Caco-2 (cell line): Measurements from ENCODE around the gene CTDSPL. TPM values are rescaled to one million over a fixed set of nuclear protein-coding genes. Genes with fewer than 3 reads are reported as not detected.

Experiments
- BruUV-seq: library from RNA; stranded (reverse); fragments of 400-500 nt; replicated peaks from 2 replicates; lab custom pipeline; 2021; lab: Mats Ljungman, UMichigan
- CTCF ChIA-PET: fragments of 300-600 bp; sonication (Branson Sonifier 250); formaldehyde crosslinking; loops from one replicate; lab custom pipeline; 2022; ENCODE audit warnings: antibody characterized with exemption; lab: Charles Lee
- POLR2A ChIA-PET: fragments of 300-600 bp; sonication (Branson Sonifier 250); formaldehyde crosslinking; loops from one replicate; lab custom pipeline; 2022; ENCODE audit warnings: antibody characterized with exemption; lab: Charles Lee
- DNase-seq, 2 experiments: peaks; one replicate each; pipeline versions ENCODE4 v3.0.0 to v3.0.0-alpha.2; 2020 to 2022
- H3K27me3 ChIP-seq: replicated peaks from 2 replicates; pipeline ENCODE4 v1.6.0; 2011; ENCODE audit warnings: low read length; ENCODE audit not compliant: control insufficient read depth, insufficient read depth
- H3K36me3 ChIP-seq: 2 replicates; pipeline ENCODE4 v1.5.1; 2011; ENCODE audit warnings: low read length; ENCODE audit not compliant: control insufficient read depth, insufficient read depth
- H3K4me1 ChIP-seq: fragments of 250-450 bp; sonication (Bioruptor Pico); 2 replicates; pipeline ENCODE4 v1.5.1; 2020; ENCODE audit warnings: mild to moderate bottlenecking
- H3K4me3 ChIP-seq: 2 replicates; pipeline ENCODE4 v1.5.1; 2011; ENCODE audit warnings: low read depth, mild to moderate bottlenecking, control low read depth, low read length
- H3K9me3 ChIP-seq: fragments of 250-450 bp; sonication (Bioruptor Pico); 2 replicates; pipeline ENCODE4 v1.5.1; 2020; ENCODE audit warnings: mild to moderate bottlenecking, moderate library complexity
- H3K27ac Mint-ChIP-seq: one replicate; pipeline ENCODE4 v1.8.0; 2022; ENCODE audit warnings: mixed read lengths; ENCODE audit not compliant: unreplicated experiment
- H3K27me3 Mint-ChIP-seq: one replicate; pipeline ENCODE4 v1.8.0; 2022; ENCODE audit warnings: mixed read lengths; ENCODE audit not compliant: insufficient read depth, unreplicated experiment
- H3K36me3 Mint-ChIP-seq: one replicate; pipeline ENCODE4 v1.8.0; 2022; ENCODE audit warnings: mild to moderate bottlenecking, mixed read lengths; ENCODE audit not compliant: insufficient read depth, unreplicated experiment
- H3K4me1 Mint-ChIP-seq: one replicate; pipeline ENCODE4 v1.8.0; 2022; ENCODE audit warnings: low read depth, mixed read lengths; ENCODE audit not compliant: unreplicated experiment
- H3K4me3 Mint-ChIP-seq: one replicate; pipeline ENCODE4 v1.8.0; 2022; ENCODE audit warnings: mild to moderate bottlenecking, moderate library complexity, mixed read lengths; ENCODE audit not compliant: unreplicated experiment
- H3K9me3 Mint-ChIP-seq: one replicate; pipeline ENCODE4 v1.8.0; 2022; ENCODE audit warnings: mixed read lengths; ENCODE audit not compliant: unreplicated experiment
- CTCF ChIP-seq, 2 experiments: fragments of 200-600 bp in 1 of 2; IDR thresholded peaks; 1 replicate in 1 of 2; 2 replicates in 1 of 2; pipeline versions ENCODE4 v1.5.1 to v1.8.0; 2011 to 2022; ENCODE audit warnings: antibody characterized with exemption in 1 of 2, control low read depth in 1 of 2, inconsistent platforms in 1 of 2, low read depth in 1 of 2, low read length in 1 of 2, mild to moderate bottlenecking in 1 of 2, moderate library complexity in 1 of 2; ENCODE audit not compliant: insufficient read depth in 1 of 2, severe bottlenecking in 1 of 2, unreplicated experiment in 1 of 2
- intact Hi-C: fragments of 100-400 bp; cut with micrococcal nuclease; formaldehyde crosslinking; loops from one replicate; pipeline ENCODE4 v1.10.0; 2022; ENCODE audit not compliant: unreplicated experiment
- total RNA-seq: library from RNA; stranded (reverse); gene quantifications from 2 replicates; pipeline ENCODE4 v1.2.3, GENCODE V29; 2022

CTDSPL gene
- total RNA-seq, 1 experiment from 2014 or later: 60.9 TPM

DNA sequence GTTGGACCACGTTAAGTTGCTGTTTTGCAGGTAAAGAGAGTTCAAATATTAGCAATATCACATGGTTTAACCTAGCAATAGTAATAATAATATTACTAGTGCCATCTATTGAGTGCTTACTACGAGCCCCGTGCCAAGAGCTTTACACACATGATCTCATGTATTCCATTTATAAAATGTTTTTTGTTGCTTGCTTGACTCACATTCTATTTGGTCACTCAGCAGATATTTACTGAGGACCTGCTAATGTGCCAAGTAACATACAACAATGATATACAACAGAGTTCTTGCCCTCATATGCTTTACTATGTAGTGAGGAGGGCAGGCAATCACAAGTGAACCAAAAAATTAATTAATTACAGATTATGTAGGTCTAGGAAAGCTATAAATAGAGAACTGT, 36.7 kb downstream of the CTDSPL start:
- Histone ChIP-seq H3K36me3 (no peaks in the 10 kb centered on the region; the same call in 1 of the 2 replicates), H3K4me1 (peaks cover 31% of the 10 kb centered on the region), H3K4me3 (no peak overlapping the region), H3K27me3 (no peaks in the 10 kb centered on the region), H3K9me3 (no peaks in the 10 kb centered on the region)
- no peak for DNase-seq
- TF ChIP-seq CTCF (IDR thresholded peaks at IDR 0.05; ENCODE audit: insufficient read depth in 1 of 2, low read depth in 1 of 2, low read length in 1 of 2, severe bottlenecking in 1 of 2, unreplicated experiment in 1 of 2): no peak
- no peak overlapping the region for H3K4me3 Mint-ChIP-seq
- ChIA-PET POLR2A (no interaction called here), CTCF (no interaction called here)
- BruUV-seq: no TSS peak
- intact Hi-C loops: no loop called here
- H3K36me3 Mint-ChIP-seq: no peaks in the 10 kb centered on the region
- no peaks in the 10 kb centered on the region for H3K27me3 Mint-ChIP-seq
- H3K27ac Mint-ChIP-seq: no peak overlapping the region
- peaks cover 24% of the 10 kb centered on the region for H3K4me1 Mint-ChIP-seq
- no peaks in the 10 kb centered on the region for H3K9me3 Mint-ChIP-seq

DNA sequence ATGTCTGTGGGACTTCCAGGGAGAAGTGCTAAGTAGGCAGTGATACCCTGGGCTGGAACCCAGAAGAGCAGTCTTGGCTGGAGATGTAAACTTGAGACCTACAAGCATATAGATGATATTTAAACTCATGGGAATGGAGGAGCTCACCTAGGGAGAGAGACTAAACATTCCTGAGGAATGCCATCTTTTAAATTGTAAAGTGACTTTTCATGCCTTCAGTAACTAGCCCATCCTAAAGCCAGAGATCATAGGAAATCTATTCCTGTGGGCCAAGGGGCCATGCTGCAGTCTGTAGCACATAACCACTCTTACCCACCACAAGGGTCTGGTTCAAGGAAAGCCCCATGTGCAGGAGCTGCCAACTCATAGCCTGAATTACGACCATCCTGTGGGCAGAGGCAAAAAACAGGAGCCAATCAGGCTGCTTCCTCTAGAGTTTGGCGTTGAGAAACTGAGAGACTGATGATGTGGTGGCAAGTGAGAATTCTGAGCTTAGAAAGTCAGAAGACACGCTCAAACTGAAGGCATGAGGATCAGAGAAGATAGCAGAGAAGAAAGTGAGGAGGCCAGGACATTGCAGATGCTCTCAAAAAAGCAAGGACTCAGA, 37.5 kb downstream of the CTDSPL start:
- BruUV-seq: no TSS peak
- no peaks in the 10 kb centered on the region; the same call in 1 of the 2 replicates for H3K36me3 ChIP-seq
- CTCF ChIA-PET: no interaction called here

GRCh38 chr3:37899711-37900306, 38.1 kb downstream of the CTDSPL start:
- H3K4me1 ChIP-seq: peaks cover 35% of the 10 kb centered on the region
- BruUV-seq: no TSS peak
- Mint-ChIP-seq H3K4me3 (no peak overlapping the region), H3K4me1 (peaks cover 24% of the 10 kb centered on the region), H3K9me3 (no peaks in the 10 kb centered on the region), H3K27me3 (no peaks in the 10 kb centered on the region), H3K36me3 (no peaks in the 10 kb centered on the region), H3K27ac (peak overlapping the region; percentile 42)
- no peaks in the 10 kb centered on the region for H3K9me3 ChIP-seq
- H3K36me3 ChIP-seq: no peaks in the 10 kb centered on the region; the same call in 1 of the 2 replicates
- no peak for DNase-seq
- TF ChIP-seq CTCF (IDR thresholded peaks at IDR 0.05; ENCODE audit: insufficient read depth in 1 of 2, low read depth in 1 of 2, low read length in 1 of 2, severe bottlenecking in 1 of 2, unreplicated experiment in 1 of 2): no peak
- intact Hi-C loops: loop anchor here (5.0 kb wide), 1 partner anchor 37 kb away; no protein-coding TSS in a partner anchor
- ChIA-PET POLR2A (no interaction called here), CTCF (no interaction called here)
- H3K27me3 ChIP-seq: no peaks in the 10 kb centered on the region
- H3K4me3 ChIP-seq: no peak overlapping the region

More for the DNA sequence above, 37.5 kb downstream of the CTDSPL start:
- H3K27me3 ChIP-seq: no peaks in the 10 kb centered on the region
- peaks cover 34% of the 10 kb centered on the region for H3K4me1 ChIP-seq
- Mint-ChIP-seq H3K27ac (peak overlapping the region; percentile 42), H3K4me3 (no peak overlapping the region), H3K27me3 (no peaks in the 10 kb centered on the region), H3K9me3 (no peaks in the 10 kb centered on the region), H3K4me1 (peaks cover 24% of the 10 kb centered on the region), H3K36me3 (no peaks in the 10 kb centered on the region)
- intact Hi-C loops: no loop called here
- POLR2A ChIA-PET: no interaction called here
- no peak overlapping the region for H3K4me3 ChIP-seq
- H3K9me3 ChIP-seq: no peaks in the 10 kb centered on the region
- DNase-seq: no peak
- TF ChIP-seq CTCF (IDR thresholded peaks at IDR 0.05; ENCODE audit: insufficient read depth in 1 of 2, low read depth in 1 of 2, low read length in 1 of 2, severe bottlenecking in 1 of 2, unreplicated experiment in 1 of 2): no peak
